Activated naive CD4-positive, alpha-beta T cell treated with anti-CD3 and anti-CD28 coated beads, Interleukin-2, amount 50 U/mL, for 16 hours (primary cell): ENCODE results near the gene CMPK2.
"Not testable (repeated sequence)": the region's sequence is repeated elsewhere in the genome, so short reads cannot be mapped to it uniquely, and the experiment has no call there.

Experiments
- DNase-seq: peaks from one replicate; pipeline ENCODE4 v3.0.0-alpha.2; 2020

CMPK2 gene, protein sequence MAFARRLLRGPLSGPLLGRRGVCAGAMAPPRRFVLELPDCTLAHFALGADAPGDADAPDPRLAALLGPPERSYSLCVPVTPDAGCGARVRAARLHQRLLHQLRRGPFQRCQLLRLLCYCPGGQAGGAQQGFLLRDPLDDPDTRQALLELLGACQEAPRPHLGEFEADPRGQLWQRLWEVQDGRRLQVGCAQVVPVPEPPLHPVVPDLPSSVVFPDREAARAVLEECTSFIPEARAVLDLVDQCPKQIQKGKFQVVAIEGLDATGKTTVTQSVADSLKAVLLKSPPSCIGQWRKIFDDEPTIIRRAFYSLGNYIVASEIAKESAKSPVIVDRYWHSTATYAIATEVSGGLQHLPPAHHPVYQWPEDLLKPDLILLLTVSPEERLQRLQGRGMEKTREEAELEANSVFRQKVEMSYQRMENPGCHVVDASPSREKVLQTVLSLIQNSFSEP

GRCh38 chr2:6865346-6866274, at the start of gene CMPK2:
Gene CMPK2 (minus strand): TSS chr2:6865907. CDS start chr2:6865696, 211 bp downstream.
- peak; percentile 82 for DNase-seq

DNA sequence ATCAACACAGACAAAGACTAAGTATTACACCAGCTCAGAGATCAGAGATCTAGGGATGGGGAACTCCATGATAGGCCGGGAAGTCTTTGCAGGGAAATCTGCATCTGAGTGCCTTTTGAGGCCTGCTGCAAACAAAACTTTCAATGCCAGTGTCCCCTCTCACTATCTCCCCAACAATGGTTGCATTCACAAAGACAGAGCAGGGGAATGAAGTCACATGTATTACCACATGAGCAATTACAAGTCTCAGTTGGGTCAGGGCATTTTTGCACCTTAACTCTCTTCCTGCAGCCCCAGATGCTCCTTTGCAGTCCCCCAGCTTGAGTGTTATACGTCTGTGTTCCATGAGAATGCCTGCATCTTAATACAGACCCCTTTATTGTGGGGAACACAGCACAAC, 49.7 kb upstream of the CMPK2 start:
- DNase-seq, result no peak

DNA sequence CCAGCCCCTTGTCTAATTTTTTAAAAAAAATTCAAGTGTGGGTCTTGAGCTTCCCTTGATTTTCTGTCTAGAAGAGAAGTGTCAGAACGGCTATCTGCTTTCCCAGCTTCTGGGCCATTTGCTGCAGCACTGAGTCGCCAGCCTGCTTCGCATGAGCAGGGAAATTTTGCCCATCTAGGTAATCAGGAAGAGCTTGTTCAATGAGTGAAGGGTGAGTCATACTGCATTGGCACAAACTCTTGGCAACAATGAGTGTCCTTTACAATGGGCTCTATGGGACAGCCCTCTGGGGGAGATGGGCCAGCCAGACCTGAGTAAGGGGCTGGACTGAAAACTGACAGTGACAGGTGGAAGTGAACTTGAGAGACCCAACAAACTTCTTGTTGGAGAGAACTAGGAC, 49.1 kb upstream of the CMPK2 start:
- DNase-seq, result peak; percentile 35

DNA sequence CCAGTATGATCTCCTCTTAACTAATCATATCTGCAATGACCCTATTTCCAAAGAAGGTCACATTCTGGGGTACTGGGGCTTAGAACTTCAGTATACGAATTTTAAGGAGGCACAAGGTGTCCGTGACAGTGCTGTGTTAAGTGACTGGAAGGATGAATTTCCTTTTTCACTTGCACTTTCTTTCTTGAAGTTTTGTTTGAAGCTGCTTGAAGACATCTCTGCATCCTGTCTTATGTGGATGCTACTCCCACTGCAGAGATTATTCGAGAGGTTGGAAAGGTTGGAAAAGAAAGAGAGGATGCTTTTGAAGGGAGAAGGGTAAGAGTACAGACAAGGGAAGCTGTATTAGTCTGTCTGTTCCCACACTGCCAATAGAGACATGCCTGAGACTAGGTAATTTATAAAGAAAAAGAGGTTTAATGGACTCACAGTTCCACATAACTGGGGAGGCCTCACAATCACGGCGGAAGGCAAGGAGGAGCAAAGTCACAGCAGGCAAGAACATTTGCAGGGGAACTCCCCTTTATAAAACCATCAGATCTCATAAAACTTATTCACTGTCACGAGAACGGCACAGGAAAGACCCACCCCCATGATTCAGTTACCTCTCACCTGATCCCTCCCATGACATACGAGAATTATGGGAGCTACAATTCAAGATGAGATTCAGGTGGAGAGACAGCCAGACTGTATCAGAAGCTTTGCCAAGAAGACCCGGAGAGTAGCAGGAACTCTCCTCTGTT, 47.9 kb upstream of the CMPK2 start:
- peak; percentile 70 for DNase-seq

GRCh38 chr2:6911721-6912120, 46.0 kb upstream of the CMPK2 start:
- no peak for DNase-seq

GRCh38 chr2:6909431-6910385, 44.0 kb upstream of the CMPK2 start:
- no peak for DNase-seq

DNA sequence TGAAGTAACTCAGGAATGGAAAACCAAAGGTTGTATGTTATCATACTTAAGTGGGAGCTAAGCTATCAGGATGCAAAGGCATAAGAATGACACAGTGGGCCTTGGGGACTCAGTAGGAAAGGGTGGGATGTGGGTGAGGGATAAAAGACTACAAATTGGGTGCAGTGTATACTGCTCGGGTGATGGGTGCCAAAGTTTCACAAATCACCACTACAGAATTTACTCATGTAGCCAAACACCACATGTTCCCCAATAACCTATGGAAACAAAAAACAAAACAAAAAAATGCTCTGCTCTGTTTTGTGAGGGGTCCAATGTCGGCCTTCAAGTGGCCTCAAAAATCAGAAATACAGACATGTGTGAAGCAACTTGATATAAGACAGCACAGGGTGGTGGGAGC, 42.6 kb upstream of the CMPK2 start:
- no peak for DNase-seq

DNA sequence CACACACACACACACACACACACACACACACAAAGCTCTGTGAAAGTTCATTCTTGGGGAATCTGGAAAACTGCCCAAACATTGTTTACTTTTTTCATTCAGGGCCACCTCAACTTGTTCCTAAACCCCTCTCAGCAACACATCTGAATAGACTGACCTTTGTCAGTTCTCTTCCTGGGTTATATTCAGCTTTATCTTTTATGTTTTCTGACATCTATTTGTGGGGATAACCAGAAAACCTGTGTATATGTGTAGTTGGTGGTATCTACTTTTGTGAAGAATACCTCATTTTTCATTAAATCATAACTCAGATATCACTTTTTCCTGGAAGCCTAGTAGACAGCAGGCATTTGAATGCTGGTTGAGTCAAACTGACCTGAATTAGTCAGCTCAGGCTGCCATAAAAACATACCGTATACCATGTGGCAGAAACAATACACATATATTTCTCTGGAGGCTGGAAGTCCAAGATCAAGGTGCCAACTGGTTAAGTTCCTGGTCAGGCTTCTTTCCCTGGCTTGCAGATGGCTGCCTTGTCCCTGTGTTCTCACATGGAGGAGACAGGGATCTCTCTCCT, 40.5 kb upstream of the CMPK2 start:
- DNase-seq, result no peak

- no peak for DNase-seq
These were observed 40.0 kb upstream of the CMPK2 start for GRCh38 chr2:6905668-6906067.

GRCh38 chr2:6902581-6902980, 36.9 kb upstream of the CMPK2 start:
- DNase-seq, result not testable (repeated sequence)

DNA sequence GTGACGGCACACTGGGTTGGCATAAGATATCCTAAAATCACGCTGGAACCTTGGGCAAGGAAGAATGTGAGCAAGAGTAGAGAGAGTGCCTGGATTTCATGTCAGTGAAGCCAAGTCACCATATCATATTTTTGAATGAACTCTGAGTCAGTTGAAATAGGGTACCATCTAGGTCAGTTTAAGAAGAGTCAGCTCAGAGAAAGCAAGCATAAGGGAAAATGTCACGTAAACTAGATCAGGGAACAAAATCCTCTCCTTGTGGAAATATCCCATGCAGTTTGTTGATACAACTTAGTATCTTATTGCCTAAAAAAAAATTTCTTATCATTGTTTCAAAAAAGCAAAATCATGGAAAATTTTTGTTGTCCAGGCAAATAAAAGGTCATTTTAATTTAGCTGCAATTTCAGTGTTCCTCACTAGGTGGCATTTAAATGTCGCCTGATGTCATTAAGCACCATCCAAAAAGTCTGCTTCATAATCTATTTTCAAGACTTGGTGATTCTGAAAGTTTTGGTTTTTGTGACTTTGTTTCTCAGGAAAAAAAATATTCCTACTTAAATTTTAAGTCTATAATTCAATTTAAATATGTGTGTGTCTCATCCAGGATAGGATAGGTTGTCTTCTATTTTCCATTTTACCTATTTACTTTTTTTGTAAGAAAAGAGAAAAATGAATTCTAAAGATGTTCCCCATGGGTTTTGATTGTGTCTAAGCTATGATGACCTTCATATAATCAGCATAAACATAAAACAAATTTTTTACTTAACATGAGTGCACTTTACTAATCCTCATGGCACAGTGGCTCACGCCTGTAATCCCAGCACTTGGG, 31.4 kb upstream of the CMPK2 start:
- DNase-seq, result no peak

- no peak for DNase-seq
These were observed 28.3 kb upstream of the CMPK2 start for GRCh38 chr2:6893876-6894482.

GRCh38 chr2:6888724-6889123, 23.0 kb upstream of the CMPK2 start:
- DNase-seq, result no peak

DNA sequence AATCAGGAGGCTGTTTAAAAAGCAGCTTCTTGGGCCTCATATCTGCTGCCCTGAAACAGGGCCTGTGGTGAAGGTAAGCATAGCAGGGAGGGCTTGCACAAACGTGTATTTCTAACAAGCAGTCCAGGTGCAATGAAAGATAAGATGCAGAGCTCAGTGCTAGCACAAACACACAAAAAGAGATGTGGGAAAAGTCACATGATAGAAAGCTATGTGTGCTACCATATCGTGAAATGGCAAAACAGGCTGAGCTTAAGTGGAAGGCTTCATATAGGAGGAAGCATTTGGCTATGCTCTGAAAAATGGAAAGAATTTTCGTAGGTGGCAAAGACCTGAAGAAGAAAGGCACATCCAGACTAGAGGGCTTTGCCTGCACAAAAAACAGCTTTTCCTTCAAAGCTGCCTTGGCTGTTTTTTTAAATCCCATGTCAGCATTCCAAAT, 22.1 kb upstream of the CMPK2 start:
- DNase-seq, result no peak

GRCh38 chr2:6885968-6886367, 20.3 kb upstream of the CMPK2 start:
- no peak for DNase-seq

GRCh38 chr2:6885551-6885950, 19.8 kb upstream of the CMPK2 start:
- DNase-seq, result no peak

- DNase-seq, result no peak
These were observed 17.9 kb upstream of the CMPK2 start for GRCh38 chr2:6883448-6884122.

- DNase-seq, result no peak
These were observed 15.8 kb upstream of the CMPK2 start for GRCh38 chr2:6881516-6881915.

- no peak for DNase-seq
These were observed 15.3 kb upstream of the CMPK2 start for GRCh38 chr2:6881046-6881445.
